GM19395 (cell line): ENCODE measurements around the gene ADGRA1.

Experiments
- ATAC-seq: cut with Tn5 transposase; IDR thresholded peaks from one replicate; pipeline ENCODE4 v1.9.1; 2021; ENCODE audit warnings: mild to moderate bottlenecking, moderate library complexity; ENCODE audit not compliant: unreplicated experiment

Gene ADGRA1

GRCh38 chr10:133075346-133076137, 12.2 kb upstream of the ADGRA1 start:
- no peak for ATAC-seq

- ATAC-seq, result no peak
Measured at GRCh38 chr10:133076274-133077038, 11.3 kb upstream of the ADGRA1 start.

GRCh38 chr10:133079836-133080682, 7.7 kb upstream of the ADGRA1 start:
- no peak for ATAC-seq

GRCh38 chr10:133080683-133081040, 7.1 kb upstream of the ADGRA1 start:
- ATAC-seq, result no peak

DNA sequence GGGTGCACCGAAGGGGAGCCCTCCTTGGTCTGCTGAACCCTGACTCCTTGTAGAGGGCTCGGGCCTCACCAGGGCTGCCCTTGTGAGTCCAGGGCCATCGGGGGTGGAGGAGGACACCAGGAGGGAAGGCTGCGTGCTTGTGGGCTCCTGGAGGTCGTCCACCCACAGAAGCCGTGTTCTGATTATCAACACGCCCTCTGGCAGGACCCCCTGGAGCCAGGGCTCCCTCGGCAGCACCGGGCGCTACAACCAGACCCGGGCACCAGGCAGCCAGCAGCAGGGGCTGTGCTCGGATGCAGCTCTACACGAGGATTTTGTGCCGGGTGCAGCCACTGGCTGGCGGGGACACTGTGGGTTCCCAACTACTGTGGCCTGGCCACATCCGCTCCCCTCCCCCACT, 6.1 kb upstream of the ADGRA1 start:
- ATAC-seq, result no peak

DNA sequence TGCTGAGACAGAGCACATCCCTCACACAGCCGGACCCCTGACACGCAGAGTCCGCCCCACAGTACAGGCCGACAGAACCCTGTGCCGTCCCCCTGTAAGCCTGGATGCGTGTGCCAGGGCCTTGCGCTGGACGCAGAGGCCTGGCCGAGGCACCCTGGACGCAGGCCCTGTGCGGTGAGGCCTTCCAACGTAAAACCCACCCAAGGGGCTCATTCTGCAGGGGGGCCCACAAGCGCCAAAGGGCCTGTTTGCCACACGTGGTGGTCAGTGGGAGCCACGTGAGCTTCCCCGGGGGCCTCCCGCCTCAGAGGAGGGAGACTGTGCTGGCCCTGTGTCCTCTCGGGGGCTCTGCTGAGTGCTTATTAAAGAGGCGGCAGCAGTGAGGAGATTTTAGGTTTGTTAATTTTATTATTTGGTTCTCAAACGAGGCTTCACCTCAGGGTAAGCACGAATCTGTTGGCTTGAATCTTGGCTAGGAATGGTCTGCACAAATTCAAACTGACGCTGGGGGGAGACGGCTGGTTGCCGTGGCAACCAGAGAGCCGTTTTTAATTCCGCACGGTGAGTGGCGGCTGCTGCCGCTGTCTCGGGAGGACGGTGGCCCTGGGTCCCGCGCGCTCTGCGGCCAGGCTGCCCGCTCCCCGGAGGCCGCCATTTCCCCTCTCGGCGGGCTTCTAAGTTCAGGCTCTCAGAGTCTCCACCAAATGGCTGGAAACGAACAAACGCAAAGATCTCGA, 4.9 kb upstream of the ADGRA1 start:
- ATAC-seq, result no peak

- ATAC-seq, result no peak
Measured at GRCh38 chr10:133083422-133084100, 4.2 kb upstream of the ADGRA1 start.

GRCh38 chr10:133084491-133084890, 3.2 kb upstream of the ADGRA1 start:
- ATAC-seq, result no peak

DNA sequence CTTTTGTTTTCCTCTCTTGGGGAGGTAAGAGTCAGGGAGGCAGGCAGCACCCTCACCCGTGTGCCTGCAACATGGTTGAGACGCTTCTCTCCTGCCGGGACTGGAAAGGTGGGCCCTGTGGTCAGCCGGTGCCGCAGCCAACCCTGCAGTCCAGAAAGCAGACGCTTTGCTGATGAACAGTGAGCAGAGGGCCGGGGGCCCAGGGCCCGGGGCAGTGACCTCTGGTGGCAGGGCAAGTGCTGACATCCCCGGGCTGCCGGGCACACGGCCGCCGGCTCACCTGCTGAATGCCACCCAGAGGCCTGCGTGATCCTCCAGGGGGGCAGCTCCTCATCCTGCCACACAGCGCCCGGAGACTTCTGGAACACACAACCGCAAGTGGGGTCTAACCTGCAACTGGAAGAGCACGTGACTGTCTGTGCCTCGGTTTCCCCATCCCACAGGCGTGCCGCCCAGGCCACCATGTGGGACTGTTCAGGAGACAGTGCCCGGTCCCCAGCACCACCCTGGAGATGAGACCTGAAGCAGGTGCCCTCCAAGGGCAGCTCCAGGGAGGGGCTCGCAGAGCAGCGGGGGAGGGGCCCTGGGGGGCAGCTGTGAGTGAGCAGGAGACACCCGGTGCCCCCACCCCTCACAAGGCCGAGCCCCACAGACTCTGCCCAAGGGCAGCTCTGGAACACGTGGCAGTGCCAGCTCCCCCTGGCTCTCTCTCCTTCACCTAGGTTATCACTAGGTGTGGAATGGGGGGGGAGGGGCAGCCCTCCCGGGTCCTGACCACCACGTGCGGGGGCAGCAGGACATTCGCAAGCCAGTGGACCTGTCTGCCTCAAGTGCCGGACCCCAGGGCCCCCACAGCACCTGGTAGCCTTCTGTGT, 2.2 kb upstream of the ADGRA1 start:
- ATAC-seq, result no peak

DNA sequence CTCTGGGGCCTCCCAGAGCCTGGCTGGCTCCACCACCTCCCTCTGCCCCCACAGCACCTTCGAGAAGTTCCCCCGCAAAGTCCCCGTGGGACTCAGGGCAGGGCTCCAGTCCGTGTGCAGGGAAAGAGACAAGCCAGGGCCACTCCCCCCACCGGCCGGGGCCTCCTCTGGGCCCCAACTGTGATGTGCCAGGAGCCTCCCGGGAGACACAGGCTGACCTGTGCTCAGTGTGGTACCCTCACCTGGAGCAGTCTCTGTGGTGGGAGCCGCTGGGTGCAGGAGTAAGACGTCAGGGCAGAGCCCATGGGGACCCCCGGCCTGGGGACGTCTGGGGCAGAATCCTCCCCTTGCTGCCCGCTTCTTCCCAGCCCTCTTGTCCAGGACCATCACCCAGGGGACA, 1.5 kb upstream of the ADGRA1 start:
- no peak for ATAC-seq

- ATAC-seq, result no peak
Measured at GRCh38 chr10:133087045-133087678, 562 bp upstream of the ADGRA1 start.

- no peak for ATAC-seq
Measured at GRCh38 chr10:133088179-133088955, 643 bp downstream of the ADGRA1 start.

DNA sequence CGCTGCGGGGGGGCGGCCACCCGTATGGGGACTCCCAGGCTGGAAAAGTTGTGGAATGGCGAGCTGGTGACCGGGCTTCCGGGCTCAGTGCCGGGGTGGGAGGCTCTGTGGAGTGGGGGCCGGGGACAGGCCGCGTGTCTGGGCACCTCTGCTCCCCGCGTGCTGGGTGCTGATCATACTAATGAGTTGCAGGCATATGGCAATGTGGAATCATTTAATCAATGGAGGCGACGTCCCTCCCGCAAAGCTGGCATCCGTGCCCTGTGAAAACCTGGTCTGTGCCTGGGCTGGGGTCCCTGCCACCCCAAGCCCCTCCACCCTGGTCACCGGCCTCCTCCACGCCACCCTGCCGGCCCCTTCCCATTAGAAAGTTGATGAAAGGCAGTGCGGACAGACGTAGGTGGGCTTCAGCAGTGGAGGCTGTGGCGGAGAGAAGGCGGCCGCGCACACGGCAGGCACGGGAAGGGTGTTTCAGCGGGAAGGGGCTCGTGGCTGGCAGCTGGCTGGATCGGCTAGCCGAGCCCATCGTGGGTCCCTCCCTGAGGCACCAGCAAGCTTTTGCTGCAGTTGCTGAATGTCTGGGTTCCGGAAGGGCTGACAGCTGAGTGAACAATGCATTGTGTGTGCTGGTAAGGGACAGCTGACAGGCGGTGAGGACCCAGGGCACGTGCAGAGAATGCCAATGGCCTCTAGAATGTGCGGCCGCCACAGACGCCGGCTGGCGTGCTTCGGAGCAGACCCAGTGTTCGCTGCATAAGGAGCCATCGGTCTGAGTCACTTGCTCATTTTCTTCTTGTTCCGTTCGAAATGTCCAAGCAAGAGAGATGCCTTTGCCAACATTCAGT, 1.5 kb downstream of the ADGRA1 start:
- no peak for ATAC-seq

DNA sequence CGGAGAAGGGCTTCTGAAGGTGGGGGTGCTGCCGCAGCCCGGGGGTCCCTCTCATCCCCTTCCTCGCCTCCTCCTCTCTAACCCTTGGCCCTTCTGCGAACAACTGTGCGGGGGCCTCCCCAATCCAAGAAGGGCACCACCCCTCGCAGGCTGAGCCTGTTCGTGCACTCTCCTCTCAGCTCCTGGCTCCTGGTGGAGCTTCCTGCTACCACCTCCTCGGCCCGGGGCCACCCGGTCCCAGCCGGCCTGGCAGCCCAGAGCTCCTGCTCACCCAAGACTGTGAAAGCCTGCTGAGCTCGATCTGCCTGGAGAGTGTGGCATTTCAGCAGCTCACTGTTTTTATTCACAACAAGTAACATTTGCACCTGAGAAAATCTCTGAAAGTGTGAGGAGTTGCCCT, 2.4 kb downstream of the ADGRA1 start:
- ATAC-seq, result no peak

DNA sequence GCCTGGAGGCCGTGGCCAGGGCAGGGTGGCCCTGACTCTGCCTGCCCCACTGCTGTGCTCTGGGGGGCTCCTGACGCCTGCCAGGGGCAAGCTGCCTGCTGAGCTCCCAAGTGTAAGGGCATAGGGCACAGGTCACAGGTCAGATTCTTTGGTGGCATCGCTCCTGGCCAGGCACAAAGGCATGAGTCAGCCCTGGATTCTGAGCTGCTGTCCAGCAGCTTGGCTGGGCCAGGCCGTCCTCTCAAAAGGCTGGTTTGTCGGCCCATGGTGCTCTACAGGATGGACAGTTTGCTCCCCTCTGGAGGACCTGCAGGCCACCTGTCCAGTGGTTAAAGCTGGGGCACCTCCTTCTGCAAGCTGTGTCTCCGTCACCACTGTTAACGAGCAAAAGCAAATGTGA, 2.9 kb downstream of the ADGRA1 start:
- ATAC-seq, result no peak

DNA sequence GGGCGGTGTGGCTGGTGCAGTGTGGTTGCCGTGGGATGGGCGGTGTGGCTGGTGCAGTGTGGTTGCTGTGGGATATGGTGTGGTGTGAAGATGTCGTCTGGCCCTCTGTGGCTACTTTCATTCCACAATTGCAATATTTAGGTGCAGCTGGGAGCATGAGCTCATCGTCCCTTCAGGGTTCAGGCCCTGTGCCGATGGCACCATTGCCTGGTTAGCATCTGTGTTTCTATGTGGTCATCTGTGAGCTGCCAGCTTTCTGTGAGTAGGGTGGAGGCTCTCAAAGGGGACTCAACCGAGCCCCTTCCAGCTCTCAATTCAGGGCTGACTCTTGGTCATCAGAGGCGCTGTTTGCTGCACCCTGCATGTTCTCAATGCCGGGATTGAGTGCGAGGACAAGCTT, 3.6 kb downstream of the ADGRA1 start:
- ATAC-seq, result no peak

DNA sequence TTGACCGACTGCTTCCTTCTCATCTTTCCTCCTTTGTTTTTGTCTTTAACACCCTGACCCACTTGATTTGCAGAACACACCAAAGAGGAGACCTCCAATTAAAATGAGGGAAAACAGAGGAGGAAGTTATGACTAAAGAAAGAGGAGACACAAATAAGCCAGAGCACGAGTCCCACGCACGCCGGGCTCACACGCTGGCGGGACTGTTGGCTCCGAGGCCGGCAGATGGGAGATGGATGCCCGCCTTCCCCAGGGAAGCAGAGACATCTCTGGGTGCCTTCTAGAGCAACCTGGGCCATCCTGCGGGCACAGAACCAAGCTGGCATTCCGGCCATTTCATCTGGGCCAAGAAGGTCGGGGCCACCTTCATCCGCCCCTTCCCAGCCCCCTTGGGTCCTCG, 5.6 kb downstream of the ADGRA1 start:
- ATAC-seq, result no peak
